HL-60/S4 (cell line): ENCODE measurements around the gene FXYD6.
"Not testable (repeated sequence)": the region's sequence is repeated elsewhere in the genome, so short reads cannot be mapped to it uniquely, and the experiment has no call there.

Experiments used
- in situ Hi-C: fragments of 300-500 bp; cut with MboI; formaldehyde crosslinking; loops from 2 replicates; pipeline ENCODE4 v1.14.3; 2022; ENCODE audit warnings: low sequenced_read_pairs

FXYD6 gene

DNA sequence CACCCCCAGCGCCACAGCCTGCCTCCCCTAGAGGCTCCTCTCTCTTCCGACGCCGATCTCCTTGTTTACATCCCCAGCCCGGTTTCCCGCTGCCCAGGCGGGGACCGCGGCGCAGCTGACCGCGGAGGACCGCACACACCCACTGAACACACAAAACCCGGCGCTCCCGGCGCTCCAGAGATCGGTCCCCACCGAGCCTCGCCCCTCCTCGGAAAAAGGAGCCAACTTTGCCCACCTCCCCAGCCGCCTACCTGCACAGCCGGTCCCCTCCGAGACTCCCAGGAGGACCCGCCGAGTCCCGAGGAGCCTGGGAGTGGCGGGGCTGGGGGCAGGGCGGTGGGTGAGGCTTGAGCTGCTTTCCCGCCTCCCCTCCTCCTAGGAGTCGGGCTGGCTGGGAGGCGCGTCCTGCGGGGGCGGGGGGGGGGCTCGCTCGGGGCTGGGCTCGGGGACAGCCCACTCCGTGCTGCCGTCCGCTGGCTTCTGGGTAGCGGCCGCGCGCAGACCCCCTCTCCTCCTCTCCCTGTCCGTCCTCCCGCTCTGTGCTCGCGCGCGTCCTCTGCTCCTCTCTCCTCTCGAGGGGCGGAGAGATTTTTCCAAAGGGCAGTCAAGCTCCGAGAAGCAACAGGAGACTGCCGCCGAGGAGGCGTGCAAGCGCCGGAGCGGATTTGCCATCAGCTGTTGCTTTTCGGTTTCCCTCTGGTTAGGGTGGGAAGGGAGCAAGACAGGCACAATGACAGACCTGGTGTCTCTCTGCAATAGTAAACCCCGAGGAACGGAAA lies at the start of gene FXYD6:
FXYD6 (minus strand) TSS at position 318 of the 779 bp plus-strand sequence. CDS start 33,882 bp downstream, outside the sequence.
- in situ Hi-C loops: no loop called here

DNA sequence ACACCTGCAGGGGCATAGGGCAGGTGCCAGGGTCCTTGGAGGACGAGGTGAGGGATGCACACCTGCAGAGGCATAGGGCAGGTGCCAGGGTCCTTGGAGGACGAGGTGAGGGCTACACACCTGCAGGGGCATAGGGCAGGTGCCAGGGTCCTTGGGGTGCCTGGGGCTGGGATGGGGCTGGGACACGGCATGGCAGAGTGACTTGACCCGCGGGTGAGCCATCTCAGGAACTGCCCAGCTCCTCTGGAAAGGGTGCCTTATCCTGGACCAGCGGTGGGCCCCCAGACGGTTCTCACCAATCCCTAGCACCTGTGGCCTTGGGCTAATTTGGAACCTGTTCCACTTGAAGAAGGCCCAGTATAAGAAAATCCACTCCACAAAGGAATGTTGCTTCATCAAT lies 49.7 kb upstream of the FXYD6 start:
- in situ Hi-C loops: not testable (repeated sequence)

DNA sequence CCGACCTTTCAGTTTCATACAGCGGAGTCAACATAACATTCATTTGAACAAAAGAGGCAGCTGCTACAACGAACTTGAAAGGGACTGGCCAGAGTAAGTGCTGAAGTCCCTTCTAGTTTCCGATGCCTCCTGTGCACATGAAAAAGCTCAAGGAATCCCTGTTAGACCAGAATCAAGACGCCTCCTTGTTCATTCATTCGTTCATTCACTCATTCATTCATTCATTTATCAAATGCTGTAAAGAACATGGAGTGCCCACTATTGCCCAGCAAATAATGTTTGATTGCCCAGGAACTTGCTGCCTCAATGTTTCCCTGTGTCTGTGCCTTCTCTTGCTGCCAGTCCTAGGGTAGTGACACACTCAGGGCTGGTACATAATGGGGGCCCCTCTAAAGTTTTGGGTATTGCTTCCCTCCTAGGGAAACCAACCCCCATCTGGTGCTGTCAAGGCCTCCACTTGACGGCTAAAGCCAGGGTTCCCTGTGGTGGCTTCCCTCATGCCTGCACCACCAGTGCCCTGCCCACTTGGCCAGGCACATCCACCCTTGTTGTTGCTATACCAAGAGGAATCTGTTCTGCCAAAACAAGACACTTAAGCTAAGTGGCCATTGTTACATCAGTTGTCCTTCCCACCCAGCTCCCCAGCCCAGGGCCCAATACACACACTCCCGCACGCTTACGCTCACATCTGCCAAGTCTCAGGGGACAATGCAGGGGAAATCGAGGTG lies 48.9 kb upstream of the FXYD6 start:
- in situ Hi-C loops: no loop called here

DNA sequence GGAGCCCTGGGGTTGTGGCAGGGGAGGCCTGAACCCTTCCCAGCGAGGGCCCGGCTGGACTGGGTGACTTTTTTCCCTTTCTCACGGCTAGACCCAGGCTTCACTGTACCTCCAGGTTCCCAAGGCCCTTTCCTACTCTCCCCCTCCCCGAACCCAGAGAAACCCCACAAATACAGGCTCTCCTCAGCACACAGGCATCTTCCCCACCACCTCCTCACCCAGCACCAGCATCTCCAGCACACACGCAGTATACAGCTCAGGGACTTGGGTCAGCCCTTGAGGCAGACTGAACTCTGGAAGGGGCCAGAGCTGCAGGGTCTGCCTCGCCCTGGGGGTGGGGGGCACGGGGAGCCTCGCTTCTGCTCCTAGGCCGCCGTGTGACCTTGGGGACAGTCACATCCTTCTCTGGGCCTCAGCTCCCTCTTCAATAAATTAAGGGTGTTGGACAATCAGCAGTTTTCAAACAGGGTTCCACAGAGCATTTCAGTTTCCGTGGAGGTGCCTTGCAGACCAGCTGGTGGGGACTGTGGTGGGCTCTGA lies 48.2 kb upstream of the FXYD6 start:
- in situ Hi-C loops: no loop called here

GRCh38 chr11:117923773-117924172 lies 47.3 kb upstream of the FXYD6 start:
- in situ Hi-C loops: no loop called here

DNA sequence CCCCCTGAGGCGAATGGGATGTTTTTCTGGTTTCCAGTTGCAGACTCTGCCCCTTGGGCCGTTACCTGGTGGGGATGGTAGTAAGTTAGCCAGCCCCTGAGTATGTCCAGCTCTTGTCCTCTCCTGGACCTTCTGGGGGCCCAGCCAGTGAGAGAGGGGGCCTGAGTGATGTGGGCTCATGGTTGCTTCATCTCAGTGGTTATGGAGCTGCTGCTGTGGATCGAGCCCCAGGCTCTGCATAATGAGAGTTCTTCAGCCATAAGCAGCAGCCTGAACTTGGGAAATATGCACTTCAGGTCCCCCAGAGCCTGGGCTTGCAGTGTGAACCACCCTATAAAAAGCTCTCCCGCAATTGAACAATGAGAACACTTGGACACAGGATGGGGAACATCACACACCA lies 46.8 kb upstream of the FXYD6 start:
- in situ Hi-C loops: no loop called here

DNA sequence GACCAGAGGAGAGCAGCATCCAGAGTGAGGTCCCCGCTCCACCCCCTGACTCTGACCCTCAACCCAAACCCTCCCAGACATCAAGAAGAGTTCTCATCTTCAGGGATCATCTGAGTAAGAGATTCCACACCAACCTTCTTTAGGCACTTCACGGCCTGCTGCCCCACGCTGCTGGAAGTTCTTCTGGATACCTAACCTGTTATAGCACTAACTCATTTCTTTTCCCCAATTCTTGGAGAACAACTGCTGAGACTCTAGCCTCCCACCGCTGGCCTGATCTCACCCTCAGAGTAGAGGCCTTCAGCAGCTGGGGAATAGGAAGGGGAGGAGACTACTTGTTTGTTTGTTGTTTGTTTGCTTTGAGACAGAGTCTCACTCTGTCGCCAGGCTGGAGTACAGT lies 45.4 kb upstream of the FXYD6 start:
- in situ Hi-C loops: no loop called here

DNA sequence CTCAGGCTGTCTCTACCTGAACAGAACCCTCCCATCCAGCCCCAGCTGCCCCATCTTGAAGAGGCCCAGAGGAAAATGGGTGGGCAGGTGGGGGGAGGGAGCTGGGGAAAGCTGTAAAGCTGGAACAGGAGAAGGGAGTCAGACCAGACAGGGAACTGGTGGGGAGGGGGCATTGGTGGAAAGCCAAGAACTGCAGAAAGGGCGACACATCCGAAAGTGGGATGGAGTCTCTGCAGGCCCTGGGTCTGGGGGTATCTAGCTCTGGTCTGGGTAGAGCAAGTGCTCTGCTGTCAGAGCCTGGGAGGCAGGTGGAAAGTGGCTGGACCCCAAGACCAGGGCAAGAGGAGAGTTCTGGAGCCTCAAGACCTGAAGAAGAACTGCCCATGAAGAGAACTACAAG lies 45.0 kb upstream of the FXYD6 start:
- in situ Hi-C loops: no loop called here

- in situ Hi-C loops: no loop called here
These were observed 43.3 kb upstream of the FXYD6 start for GRCh38 chr11:117919781-117920221.

DNA sequence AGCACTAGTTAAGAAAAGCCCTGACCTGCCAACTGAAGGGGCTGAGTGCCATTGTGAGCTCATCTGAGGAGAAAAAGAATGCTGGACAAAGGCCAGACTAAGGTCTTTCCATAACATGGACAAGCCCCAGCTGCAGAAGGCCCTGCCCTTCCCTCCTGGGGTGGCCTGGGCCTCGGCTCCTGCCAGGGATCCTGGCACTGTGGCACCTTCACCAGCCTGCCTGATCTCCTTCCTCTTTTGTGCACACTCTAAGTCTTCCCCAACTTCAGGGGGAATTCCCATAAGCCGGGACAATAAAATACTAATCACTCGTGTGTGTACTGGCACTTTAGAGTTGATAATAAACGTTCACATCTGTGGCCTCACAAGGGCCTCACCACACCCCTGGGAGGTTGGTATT lies 42.9 kb upstream of the FXYD6 start:
- in situ Hi-C loops: no loop called here

- in situ Hi-C loops: no loop called here
These were observed 42.2 kb upstream of the FXYD6 start for GRCh38 chr11:117918366-117919255.

GRCh38 chr11:117917591-117918151 lies 41.2 kb upstream of the FXYD6 start:
- in situ Hi-C loops: no loop called here

GRCh38 chr11:117916956-117917355 lies 40.5 kb upstream of the FXYD6 start:
- in situ Hi-C loops: no loop called here

- in situ Hi-C loops: no loop called here
These were observed 39.3 kb upstream of the FXYD6 start for GRCh38 chr11:117915672-117916235.

DNA sequence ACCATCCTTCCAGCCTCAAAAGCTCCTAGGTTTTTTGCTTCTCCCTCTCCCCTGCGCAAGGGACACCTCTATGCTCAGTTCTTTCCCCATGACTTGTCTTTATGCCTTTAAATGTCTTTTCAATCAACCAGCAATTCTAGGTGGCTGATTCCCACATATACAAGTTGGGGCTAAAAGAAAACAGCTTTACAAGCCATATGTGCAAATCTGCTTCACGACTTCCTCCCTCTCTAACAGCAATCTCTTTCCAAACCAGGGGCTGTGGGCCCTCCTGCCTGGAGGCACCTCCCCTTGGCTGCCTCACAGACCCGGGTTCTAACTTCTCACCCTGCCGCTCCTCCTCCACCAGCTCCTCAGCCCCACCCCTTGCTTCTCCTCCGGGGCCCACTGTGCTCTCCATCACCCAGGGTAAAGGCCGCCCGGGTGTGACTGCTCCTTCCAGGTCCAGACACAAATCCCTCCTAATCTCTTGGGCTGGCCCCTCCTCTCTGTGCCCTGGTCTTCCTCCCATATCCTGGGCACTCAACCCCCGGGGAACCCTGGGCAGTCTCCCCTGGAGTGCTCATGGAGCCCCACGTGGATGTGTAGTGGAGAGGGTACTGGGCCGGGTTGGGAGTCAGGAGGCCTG lies 38.6 kb upstream of the FXYD6 start:
- in situ Hi-C loops: no loop called here

DNA sequence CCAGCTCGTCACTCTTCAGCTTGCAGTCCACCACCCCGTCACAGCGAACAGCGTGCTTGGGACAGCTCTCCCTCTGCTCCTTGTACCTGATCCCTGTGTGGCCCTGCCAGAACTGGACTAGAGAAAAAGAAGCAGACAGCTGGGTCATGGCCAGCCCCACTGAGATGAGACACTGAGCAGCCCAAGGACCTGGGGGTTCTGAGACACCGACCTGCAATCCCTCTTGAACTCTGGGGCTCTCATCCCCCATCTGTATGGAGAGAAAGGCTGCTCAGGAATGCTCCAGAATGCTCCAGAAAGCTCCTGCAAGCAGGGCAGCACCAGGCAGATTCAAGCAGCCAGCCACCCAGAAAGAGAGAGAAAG lies 37.9 kb upstream of the FXYD6 start:
- in situ Hi-C loops: no loop called here

- in situ Hi-C loops: no loop called here
These were observed 37.4 kb upstream of the FXYD6 start for GRCh38 chr11:117913736-117914397.

GRCh38 chr11:117912497-117912896 lies 36.0 kb upstream of the FXYD6 start:
- in situ Hi-C loops: no loop called here

DNA sequence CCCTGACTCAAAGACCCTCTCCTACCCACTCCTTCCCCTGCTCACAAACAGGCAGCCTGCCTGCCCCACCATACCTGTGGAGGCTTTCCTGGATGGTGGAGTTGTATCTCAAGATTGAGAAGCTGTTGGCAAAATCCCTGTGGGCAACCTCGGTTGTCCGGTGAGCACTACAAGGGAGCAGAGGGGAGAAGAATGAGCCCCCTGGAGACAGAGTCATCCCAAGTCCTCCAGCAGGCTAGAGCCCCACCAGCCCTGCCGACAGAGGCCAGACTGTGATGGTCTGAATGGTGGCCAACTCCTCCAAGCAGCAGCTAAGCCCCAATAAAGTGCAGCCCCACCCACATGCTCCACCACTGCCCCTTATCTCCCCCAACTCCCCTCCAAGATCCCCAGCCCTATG lies 35.2 kb upstream of the FXYD6 start:
- in situ Hi-C loops: no loop called here
